ENCODE data around the gene DNM2. TPM values are rescaled to one million over a fixed set of nuclear protein-coding genes. Genes with fewer than 3 reads are reported as not detected.

Gene DNM2
- total RNA-seq, 4 donors from 2014 or later = 182 to 245 (median 218) TPM

- intact Hi-C loops (cut with DNase I; ENCODE audit: low total_unique reads) = no loop called here
- WGBS, 2 donors = 89 to 95% methylated on average over 13 to 19 of the region's 19 CpGs
- no peak for DNase-seq (ENCODE audit: low spot score in 2 of 2)
- TF ChIP-seq POLR2A (IDR thresholded peaks at IDR 0.05) (no peak), CTCF (IDR thresholded peaks at IDR 0.05) (no peak)
- no peak overlapping the region for H3K4me3 ChIP-seq (ENCODE audit: low read depth, poor library complexity, severe bottlenecking)
Observed at GRCh38 chr19:10812196-10812595, 94.3 kb downstream of the DNM2 start.

DNA sequence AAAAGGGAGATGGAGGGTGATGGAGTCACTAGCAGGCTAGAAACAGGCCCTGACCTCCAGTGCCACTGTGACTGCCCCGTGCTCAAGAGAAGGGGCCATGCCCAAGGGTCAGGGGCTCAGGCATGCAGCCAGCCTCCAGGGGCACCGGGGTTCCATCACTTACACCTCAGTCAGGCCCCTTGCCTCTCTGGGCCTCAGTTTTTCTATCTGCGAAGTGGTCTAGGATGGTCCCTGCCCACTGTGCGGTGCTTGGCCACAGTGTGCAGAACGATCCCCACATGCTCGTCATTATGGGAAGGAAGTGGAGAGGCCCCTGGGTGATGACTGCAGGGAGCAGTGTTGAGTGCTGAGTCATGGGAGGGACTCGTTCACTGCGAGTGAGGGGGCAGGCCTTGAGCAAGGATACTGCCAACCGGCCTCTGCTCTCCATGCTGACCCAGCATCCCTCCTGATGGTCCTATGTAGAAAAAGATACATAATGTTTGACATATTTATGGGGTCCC, 95.1 kb downstream of the DNM2 start:
- intact Hi-C loops (cut with DNase I; ENCODE audit: low total_unique reads) = no loop called here
- DNase-seq (ENCODE audit: low spot score in 2 of 2) = peak in 1 of 2 donors; percentile 36
- H3K4me3 ChIP-seq (ENCODE audit: low read depth, poor library complexity, severe bottlenecking) = no peak overlapping the region
- TF ChIP-seq CTCF (IDR thresholded peaks at IDR 0.05) (no peak), POLR2A (IDR thresholded peaks at IDR 0.05) (no peak)
- 56 to 59% methylated on average over 9 of the region's 9 CpGs for WGBS, 2 donors

DNA sequence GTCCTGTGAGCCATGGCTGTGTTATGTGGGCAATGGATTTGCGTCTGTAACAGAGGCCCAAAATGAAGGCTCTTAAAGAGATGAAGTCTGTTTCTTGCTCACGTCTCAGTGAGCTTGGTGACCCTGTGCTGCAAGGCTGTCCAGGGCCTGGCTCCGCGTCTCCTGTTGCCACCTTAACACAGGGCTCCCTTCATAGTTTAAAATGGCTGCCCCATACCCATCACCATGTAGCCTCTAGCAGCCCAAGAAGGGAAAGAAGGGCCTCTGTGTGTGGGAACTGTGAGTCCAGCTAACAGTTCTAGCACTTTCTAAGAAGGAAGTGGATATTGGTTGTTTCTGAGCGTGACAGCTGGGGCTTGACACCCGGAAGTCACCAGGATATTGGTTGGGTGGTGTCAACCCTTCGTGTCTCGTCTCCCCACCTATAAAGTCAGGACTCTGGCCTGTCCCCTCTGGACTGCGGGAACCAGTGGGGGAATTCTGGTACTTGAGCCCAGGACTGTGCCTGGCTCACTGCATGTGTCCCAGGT, 97.2 kb downstream of the DNM2 start:
- H3K4me3 ChIP-seq (ENCODE audit: low read depth, poor library complexity, severe bottlenecking) = no peak overlapping the region
- intact Hi-C loops (cut with DNase I; ENCODE audit: low total_unique reads) = no loop called here
- TF ChIP-seq POLR2A (IDR thresholded peaks at IDR 0.05) (no peak), CTCF (IDR thresholded peaks at IDR 0.05) (no peak)
- DNase-seq (ENCODE audit: low spot score in 2 of 2) = no peak
- 91 to 94% methylated on average over 7 to 9 of the region's 9 CpGs for WGBS, 2 donors

GRCh38 chr19:10815969-10816644, 98.2 kb downstream of the DNM2 start:
- TF ChIP-seq CTCF (IDR thresholded peaks at IDR 0.05) (no peak), POLR2A (IDR thresholded peaks at IDR 0.05) (no peak)
- intact Hi-C loops (cut with DNase I; ENCODE audit: low total_unique reads) = no loop called here
- no peak overlapping the region for H3K4me3 ChIP-seq (ENCODE audit: low read depth, poor library complexity, severe bottlenecking)
- DNase-seq (ENCODE audit: low spot score in 2 of 2) = no peak
- 59 to 77% methylated on average over 11 to 20 of the region's 21 CpGs for WGBS, 2 donors

GRCh38 chr19:10816691-10817090, 98.8 kb downstream of the DNM2 start:
- intact Hi-C loops (cut with DNase I; ENCODE audit: low total_unique reads) = no loop called here
- H3K4me3 ChIP-seq (ENCODE audit: low read depth, poor library complexity, severe bottlenecking) = no peak overlapping the region
- DNase-seq (ENCODE audit: low spot score in 2 of 2) = no peak
- WGBS, 2 donors = 72 to 79% methylated on average over 11 of the region's 11 CpGs
- TF ChIP-seq POLR2A (IDR thresholded peaks at IDR 0.05) = no peak
- no peak for TF ChIP-seq CTCF (IDR thresholded peaks at IDR 0.05)

Measured in lower leg skin (tissue), 4 donors.